ENCODE data around the gene MAN1C1. TPM values are rescaled to one million over a fixed set of nuclear protein-coding genes. Genes with fewer than 3 reads are reported as not detected.

The MAN1C1 gene
- 0.08 to 0.22 TPM (median 0.14 TPM) in 5 replicates for total RNA-seq (2022; extraction: Qiagen RNA extraction; ENCODE audit: low read depth)

DNA sequence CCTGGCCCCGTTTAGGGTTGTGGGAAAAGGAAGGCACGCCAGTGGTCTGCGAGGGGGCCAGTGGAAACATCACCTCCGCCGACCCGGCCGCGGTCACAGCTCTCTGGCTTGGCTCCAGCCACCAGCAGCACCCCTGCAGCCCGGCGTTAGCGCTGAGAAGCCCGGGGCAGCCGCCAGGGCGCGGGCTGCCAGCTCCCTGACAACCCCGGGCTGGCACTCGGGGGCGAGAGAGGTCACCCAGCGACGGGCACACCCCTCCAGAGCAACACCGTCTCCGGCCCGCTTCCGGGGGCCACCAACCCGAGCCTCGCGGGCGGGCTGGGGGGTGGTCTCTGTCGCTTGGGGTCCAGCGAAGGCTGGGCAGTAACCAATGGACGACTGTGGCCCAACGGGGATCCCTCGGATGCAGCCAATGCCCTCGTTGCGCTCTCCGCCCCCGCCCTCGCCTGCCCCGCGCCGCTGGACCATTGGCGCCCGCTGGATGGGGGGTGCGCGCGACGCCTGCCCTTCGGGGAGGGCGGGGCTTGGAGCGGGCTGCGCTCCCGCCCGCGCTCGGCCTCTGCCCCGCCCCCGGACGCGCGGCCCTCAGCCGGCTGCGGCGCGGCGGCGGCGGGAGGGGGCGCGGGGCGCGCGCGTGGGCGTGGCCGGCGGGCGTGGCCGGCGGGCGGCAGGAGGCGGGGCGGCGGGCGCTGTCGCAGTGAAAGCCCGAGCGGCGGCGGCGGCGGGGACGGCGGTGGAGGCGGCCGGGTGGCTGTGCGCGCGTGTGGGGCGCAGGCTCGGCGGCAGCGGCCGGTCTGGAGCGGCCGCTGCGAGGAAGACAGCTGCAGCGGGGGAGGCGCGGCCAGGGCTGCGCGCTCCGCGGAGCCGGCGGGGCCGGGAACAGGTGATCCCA, at the start of gene MAN1C1:
MAN1C1 (plus strand) TSS at position 697 of the 892 bp plus-strand sequence. CDS start 1,007 bp downstream, outside the sequence.

DNA sequence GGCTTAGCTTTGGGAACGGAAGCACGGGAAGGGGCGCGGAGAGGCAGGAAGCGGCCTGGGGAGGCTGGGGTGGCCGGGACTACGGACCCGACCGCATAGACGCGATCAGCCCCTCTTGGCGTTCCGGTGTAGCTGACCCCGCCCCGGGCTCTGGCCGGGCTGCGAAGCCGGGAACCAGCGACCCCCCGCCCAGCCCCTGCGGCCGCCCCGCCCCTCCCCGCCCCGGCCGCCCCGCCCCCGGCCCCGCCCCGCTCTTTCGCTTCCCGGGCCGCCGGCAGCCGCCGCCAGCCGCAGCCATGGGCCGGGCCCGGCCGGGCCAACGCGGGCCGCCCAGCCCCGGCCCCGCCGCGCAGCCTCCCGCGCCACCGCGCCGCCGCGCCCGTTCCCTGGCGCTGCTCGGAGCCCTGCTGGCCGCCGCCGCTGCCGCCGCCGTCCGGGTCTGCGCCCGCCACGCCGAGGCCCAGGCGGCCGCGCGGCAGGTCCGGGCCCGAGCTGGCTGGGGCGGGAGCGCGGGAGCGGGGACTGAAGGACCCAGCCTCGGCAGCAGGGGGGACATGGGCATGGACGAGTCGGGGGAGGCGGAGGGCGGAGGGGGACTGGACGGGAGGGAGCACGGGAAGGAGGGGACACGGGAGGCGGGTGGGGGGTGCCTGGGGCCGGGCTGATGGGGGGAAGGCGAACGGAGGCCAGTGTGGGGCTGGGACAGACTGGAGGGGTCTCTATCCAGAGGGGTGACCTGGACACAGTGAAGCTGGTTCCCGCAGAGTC, 183.5 kb downstream of the MAN1C1 start, which contains the start of gene SELENON:
SELENON (plus strand) TSS at position 259 of the 768 bp plus-strand sequence; CDS start at position 297, 38 bp downstream.

DNA sequence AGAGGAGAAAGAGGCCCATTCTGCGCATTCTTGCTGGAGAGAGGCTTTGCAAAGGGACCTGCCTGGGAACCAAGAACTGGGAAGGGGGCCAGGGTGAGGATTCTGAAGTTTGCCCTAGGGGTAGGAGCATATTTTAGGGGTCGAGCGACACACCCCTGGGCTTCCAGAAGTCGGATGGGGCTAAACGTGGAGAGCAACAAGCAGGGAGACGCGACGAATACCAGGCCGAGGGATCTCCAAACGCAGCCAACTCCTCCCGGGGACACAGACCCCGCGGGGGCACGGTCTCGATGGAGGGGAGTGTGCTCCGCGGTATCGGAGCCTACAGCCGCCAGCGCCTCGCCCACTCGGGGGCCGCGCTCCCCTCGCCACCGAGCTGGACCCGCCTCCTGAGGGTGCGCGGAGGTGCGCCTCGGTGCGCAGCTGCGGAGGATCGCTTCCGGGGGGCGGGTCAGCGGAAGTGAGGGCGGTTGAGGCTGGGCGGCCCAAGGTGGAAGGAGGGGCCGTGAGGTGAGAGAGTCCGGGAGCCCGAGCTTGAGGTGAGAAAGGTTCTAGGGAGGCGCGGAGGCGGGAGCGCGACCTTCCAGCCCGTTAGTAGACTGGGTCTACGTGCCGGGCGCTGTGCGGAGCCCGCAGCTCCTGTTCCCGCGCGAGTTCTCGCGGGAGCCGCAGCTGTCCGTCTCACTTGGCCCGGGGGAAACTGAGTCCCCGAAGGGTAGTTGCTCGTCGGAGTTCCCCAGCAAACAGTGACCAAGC, 203.1 kb downstream of the MAN1C1 start, which contains the start of gene MTFR1L:
MTFR1L (plus strand) TSS at position 464 of the 756 bp plus-strand sequence. CDS start 3,151 bp downstream, outside the sequence.

Other genes starting within 250 kb of the MAN1C1 start
- gene RHCE, start 196.0 kb upstream of the MAN1C1 start, total RNA-seq (2022; extraction: Qiagen RNA extraction; ENCODE audit: low read depth) = not detected in 5 replicates
- gene MACO1, start 185.9 kb upstream of the MAN1C1 start, total RNA-seq (2022; extraction: Qiagen RNA extraction; ENCODE audit: low read depth) = 8.2 to 11.7 TPM (median 9.6 TPM) in 5 replicates
- gene LDLRAP1, start 73.2 kb upstream of the MAN1C1 start, total RNA-seq (2022; extraction: Qiagen RNA extraction; ENCODE audit: low read depth) = 7.1 to 10.5 TPM (median 9.4 TPM) in 5 replicates
- gene SELENON, start 183.4 kb downstream of the MAN1C1 start, total RNA-seq (2022; extraction: Qiagen RNA extraction; ENCODE audit: low read depth) = 52.6 to 65.5 TPM (median 56.6 TPM) in 5 replicates
- gene MTFR1L, start 203.2 kb downstream of the MAN1C1 start, total RNA-seq (2022; extraction: Qiagen RNA extraction; ENCODE audit: low read depth) = 20.6 to 24.0 TPM (median 23.4 TPM) in 5 replicates
- 5.8 to 7.8 TPM (median 6.4 TPM) in 5 replicates for gene AUNIP, start 242.7 kb downstream of the MAN1C1 start, total RNA-seq (2022; extraction: Qiagen RNA extraction; ENCODE audit: low read depth)

Data from A549 treated with RU486 at 1 μM for 4 hours (cell line).